GM23338 (cell line): ENCODE results near the gene MGLL.

Source experiments
- CTCF ChIP-seq, 2 experiments: fragments of 200-600 bp in 1 of 2; sonication (generic) in 1 of 2; conservative IDR thresholded peaks; 2 replicates each; pipeline versions ENCODE4 v1.5.1 to v1.6.1; 2016 to 2017; ENCODE audit warnings: antibody characterized with exemption in 2 of 2, low read depth in 2 of 2, mild to moderate bottlenecking in 2 of 2, moderate library complexity in 1 of 2
- EZH2phosphoT487 ChIP-seq: fragments of 200-600 bp; sonication (generic); IDR thresholded peaks from one replicate; pipeline ENCODE4 v1.8.1; 2018; ENCODE audit warnings: antibody characterized with exemption; ENCODE audit not compliant: unreplicated experiment
- REST ChIP-seq: IDR thresholded peaks from one replicate; pipeline ENCODE4 v1.6.1; 2018; ENCODE audit warnings: antibody characterized with exemption; ENCODE audit not compliant: unreplicated experiment

DNA sequence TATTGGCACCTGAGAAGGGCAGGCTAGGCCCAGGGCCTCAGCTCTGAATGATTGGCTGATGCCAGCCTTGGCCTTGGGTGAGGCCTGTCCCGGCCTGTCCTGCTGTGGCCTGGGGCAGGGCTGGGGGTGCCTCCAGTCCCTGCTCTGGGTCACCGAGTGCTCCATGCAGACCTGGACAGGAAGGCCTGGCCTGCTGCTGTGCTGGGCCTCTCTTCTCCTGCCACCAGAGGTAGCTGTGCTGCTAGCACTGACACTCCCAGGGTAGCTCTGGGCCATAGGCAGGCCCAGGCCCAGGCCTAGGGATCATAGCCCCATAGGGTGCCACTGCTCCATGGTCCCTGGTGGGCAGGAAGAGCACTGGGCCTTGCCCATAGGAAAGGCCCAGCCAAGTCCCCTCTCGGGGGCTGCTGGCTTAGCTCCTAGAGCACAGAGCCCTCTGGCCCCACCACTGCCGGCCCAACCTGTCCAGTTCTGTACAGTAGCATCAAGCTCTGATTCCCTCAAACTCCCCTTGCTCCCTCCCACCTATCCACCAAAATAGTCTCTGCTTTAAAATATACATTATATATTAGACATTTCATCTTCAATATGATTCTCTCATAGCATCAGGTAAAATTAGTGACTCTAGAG is 131.4 kb downstream of the MGLL start:
- TF ChIP-seq CTCF (conservative IDR thresholded peaks at IDR 0.05; ENCODE audit: low read depth in 2 of 2) (peak; percentile 50 to 91), EZH2phosphoT487 (no peak), REST (no peak)
